H1 (cell line): ENCODE results near the gene RAPGEF5. TPM values are rescaled to one million over a fixed set of nuclear protein-coding genes. Genes with fewer than 3 reads are reported as not detected.

Experiments used
- CTCF ChIA-PET: fragments of 300-600 bp; sonication (Branson Sonifier 250); formaldehyde crosslinking; loops from one replicate; lab custom pipeline; 2021; ENCODE audit not compliant: partially characterized antibody; lab: Charles Lee
- POLR2A ChIA-PET: fragments of 300-600 bp; sonication (Branson Sonifier 250); formaldehyde crosslinking; loops from one replicate; lab custom pipeline; 2021; ENCODE audit warnings: inconsistent platforms; ENCODE audit not compliant: partially characterized antibody; lab: Charles Lee
- DNase-seq, 2 experiments: peaks; one replicate each; pipeline versions ENCODE4 v3.0.0 to v3.0.0-alpha.2; 2010 to 2022; ENCODE audit warnings: low spot score in 2 of 2, low read depth in 1 of 2, mixed read lengths in 1 of 2
- FAIRE-seq: peaks from 2 replicates; lab custom pipeline; 2011; peaks lifted over from hg19 to GRCh38; lab: Jason Lieb, UNC
- H2AFZ ChIP-seq: 2 replicates; pipeline ENCODE4 v1.8.1; 2012; ENCODE audit warnings: low read length, inconsistent platforms
- H2AK5ac ChIP-seq: 2 replicates; pipeline ENCODE4 v1.6.1; 2013; ENCODE audit warnings: low read depth, low read length
- H2BK120ac ChIP-seq: replicated peaks from 2 replicates; pipeline ENCODE3; 2013; ENCODE audit warnings: low read depth, low read length, inconsistent platforms
- H2BK12ac ChIP-seq: 2 replicates; pipeline ENCODE4 v1.6.1; 2013; ENCODE audit warnings: low read depth, low read length
- H2BK15ac ChIP-seq: 2 replicates; pipeline ENCODE4 v1.6.1; 2013; ENCODE audit warnings: low read length
- H2BK20ac ChIP-seq: 2 replicates; pipeline ENCODE4 v1.6.1; 2013; ENCODE audit warnings: low read length
- H2BK5ac ChIP-seq: 2 replicates; pipeline ENCODE4 v1.6.1; 2013; ENCODE audit warnings: low read depth, low read length
- H3K14ac ChIP-seq: 2 replicates; pipeline ENCODE4 v1.6.1; 2013; ENCODE audit warnings: inconsistent platforms; ENCODE audit not compliant: insufficient read length
- H3K18ac ChIP-seq: 2 replicates; pipeline ENCODE4 v1.6.1; 2013; ENCODE audit warnings: low read length; ENCODE audit errors: extremely low read depth
- H3K23ac ChIP-seq: 2 replicates; pipeline ENCODE4 v1.6.1; 2013; ENCODE audit warnings: inconsistent platforms; ENCODE audit not compliant: insufficient read length
- H3K23me2 ChIP-seq: 2 replicates; pipeline ENCODE4 v1.6.1; 2013; ENCODE audit warnings: low read depth, low read length
- H3K27ac ChIP-seq: 2 replicates; pipeline ENCODE4 v1.6.1; 2011; ENCODE audit warnings: low read depth, low read length, inconsistent platforms
- H3K27me3 ChIP-seq, 4 experiments: replicated peaks in 1 of 4; 1 replicate in 1 of 4; 2 replicates in 3 of 4; pipeline versions ENCODE4 v1.6.1 to v1.8.1; 2011 to 2013; ENCODE audit warnings: low read length in 3 of 4, mild to moderate bottlenecking in 3 of 4, inconsistent platforms in 2 of 4, mixed read lengths in 2 of 4, moderate library complexity in 1 of 4; ENCODE audit not compliant: control insufficient read depth in 3 of 4, insufficient read depth in 3 of 4; ENCODE audit errors: extremely low read depth in 1 of 4
- H3K36me3 ChIP-seq, 4 experiments: 2 replicates each; pipeline versions ENCODE4 v1.6.1 to v1.8.1; 2011 to 2013; ENCODE audit warnings: mild to moderate bottlenecking in 4 of 4, low read length in 3 of 4, moderate library complexity in 2 of 4, control low read depth in 1 of 4, inconsistent platforms in 1 of 4; ENCODE audit not compliant: insufficient read depth in 4 of 4, control insufficient read depth in 2 of 4
- H3K4ac ChIP-seq: replicated peaks from 2 replicates; pipeline ENCODE3; 2013; ENCODE audit warnings: low read length, low read depth, mixed read lengths, inconsistent platforms; ENCODE audit not compliant: insufficient read length
- H3K4me1 ChIP-seq, 4 experiments: replicated peaks in 1 of 4; 1 replicate in 1 of 4; 2 replicates in 3 of 4; pipeline versions ENCODE4 v1.6.1 to v1.8.1; 2011 to 2013; ENCODE audit warnings: low read length in 3 of 4, inconsistent platforms in 2 of 4, mixed read lengths in 1 of 4; ENCODE audit not compliant: insufficient read depth in 4 of 4, control insufficient read depth in 3 of 4
- H3K4me2 ChIP-seq, 2 experiments: 2 replicates each; pipeline versions ENCODE4 v1.6.1 to v1.8.1; 2011 to 2013; ENCODE audit warnings: low read depth in 2 of 2, low read length in 2 of 2, control low read depth in 1 of 2, inconsistent platforms in 1 of 2, mild to moderate bottlenecking in 1 of 2; ENCODE audit not compliant: insufficient read depth in 1 of 2
- H3K4me3 ChIP-seq, 4 experiments: fragments of 200-600, 300-600 bp in 1 of 4; sonication (generic), shearing (Covaris generic), sonication (Bioruptor Twin) in 1 of 4; 2 replicates each; pipeline versions ENCODE4 v1.5.1 to v1.8.1; 2011 to 2016; ENCODE audit warnings: low read length in 4 of 4, low read depth in 3 of 4, control low read depth in 2 of 4, inconsistent platforms in 2 of 4, mild to moderate bottlenecking in 2 of 4, mixed read lengths in 1 of 4, moderate library complexity in 1 of 4; ENCODE audit not compliant: insufficient read depth in 2 of 4; ENCODE audit errors: extremely low read depth in 1 of 4
- H3K56ac ChIP-seq: replicated peaks from 2 replicates; pipeline ENCODE3; 2013; ENCODE audit warnings: low read depth, mild to moderate bottlenecking, mixed read lengths, low read length, inconsistent platforms; ENCODE audit not compliant: insufficient read length
- H3K79me1 ChIP-seq: 2 replicates; pipeline ENCODE4 v1.6.1; 2013; ENCODE audit warnings: low read depth, low read length, control low read depth
- H3K79me2 ChIP-seq, 2 experiments: 2 replicates each; pipeline versions ENCODE4 v1.6.1 to v1.8.1; 2012 to 2013; ENCODE audit warnings: low read length in 2 of 2, mild to moderate bottlenecking in 2 of 2, inconsistent platforms in 1 of 2; ENCODE audit not compliant: insufficient read depth in 2 of 2, control insufficient read depth in 1 of 2
- H3K9ac ChIP-seq, 4 experiments: replicated peaks in 1 of 4; 1 replicate in 1 of 4; 2 replicates in 3 of 4; pipeline versions ENCODE4 v1.6.1 to v1.8.1; 2011 to 2013; ENCODE audit warnings: low read depth in 3 of 4, low read length in 3 of 4, control low read depth in 2 of 4, mild to moderate bottlenecking in 2 of 4, moderate library complexity in 2 of 4, inconsistent platforms in 1 of 4; ENCODE audit errors: extremely low read depth in 1 of 4
- H3K9me3 ChIP-seq, 2 experiments: 2 replicates each; pipeline versions ENCODE4 v1.6.1 to v1.8.1; 2012 to 2013; ENCODE audit warnings: mild to moderate bottlenecking in 2 of 2, moderate library complexity in 2 of 2, control low read depth in 1 of 2, inconsistent platforms in 1 of 2, low read depth in 1 of 2, low read length in 1 of 2, mixed read lengths in 1 of 2; ENCODE audit not compliant: insufficient read depth in 2 of 2
- H4K20me1 ChIP-seq, 2 experiments: replicated peaks in 1 of 2; 2 replicates each; pipeline versions ENCODE3 to v1.8.1; 2011 to 2013; ENCODE audit warnings: inconsistent platforms in 2 of 2, low read length in 2 of 2, mild to moderate bottlenecking in 1 of 2; ENCODE audit not compliant: insufficient read depth in 2 of 2, control insufficient read depth in 1 of 2
- H4K5ac ChIP-seq: 2 replicates; pipeline ENCODE4 v1.6.1; 2013; ENCODE audit warnings: low read length, low read depth, mixed read lengths, inconsistent platforms; ENCODE audit not compliant: insufficient read length
- H4K8ac ChIP-seq: 2 replicates; pipeline ENCODE4 v1.8.0; 2013; ENCODE audit warnings: mild to moderate bottlenecking, moderate library complexity, low read length, inconsistent platforms; ENCODE audit not compliant: insufficient read depth; ENCODE audit errors: extremely low read depth
- H4K91ac ChIP-seq: replicated peaks from 2 replicates; pipeline ENCODE3; 2013; ENCODE audit warnings: low read length, mixed read lengths, inconsistent platforms; ENCODE audit not compliant: insufficient read length
- CEBPB ChIP-seq: IDR thresholded peaks from 2 replicates; pipeline ENCODE4 v1.6.1; 2012; ENCODE audit warnings: low read depth, low read length
- GTF2F1 ChIP-seq: IDR thresholded peaks from 2 replicates; pipeline ENCODE4 v1.6.1; 2012; ENCODE audit warnings: low read depth, low read length, improper control_type of control experiment, borderline replicate concordance
- KDM4A ChIP-seq: IDR thresholded peaks from one replicate; pipeline ENCODE4 v1.7.1; 2012; ENCODE audit warnings: low read depth, mild to moderate bottlenecking, moderate library complexity, low read length, inconsistent platforms; ENCODE audit not compliant: severe bottlenecking
- SAP30 ChIP-seq: fragments of 300-600 bp; sonication (generic); IDR thresholded peaks from 2 replicates; pipeline ENCODE4 v1.7.1; 2012; ENCODE audit warnings: low read length, moderate library complexity, mild to moderate bottlenecking, inconsistent platforms; ENCODE audit not compliant: insufficient read depth, insufficient replicate concordance
- SIX5 ChIP-seq: IDR thresholded peaks from 2 replicates; pipeline ENCODE4 v1.6.1; 2011; ENCODE audit warnings: mild to moderate bottlenecking, low read depth, low read length
- WGBS, 2 experiments: shearing (Covaris generic) in 1 of 2; methylation state at CpG; one replicate each; pipeline versions ENCODE4 v1.1.6 to v1.1.7; 2013 to 2015; ENCODE audit warnings: low lambda C conversion rate in 2 of 2, mixed read lengths in 2 of 2, inconsistent platforms in 1 of 2, low coverage in 1 of 2, missing lambda C conversion rate in 1 of 2; ENCODE audit not compliant: insufficient replicate concordance in 2 of 2, insufficient coverage in 1 of 2, insufficient read length in 1 of 2; ENCODE audit errors: extremely low coverage in 1 of 2, missing lambda C conversion rate in 1 of 2; 5-methylcytosine and 5-hydroxymethylcytosine counted together
- polyA plus RNA-seq, 7 experiments: library from polyadenylated mRNA; depleted of rRNA in 3 of 7; stranded (reverse) in 5 of 7; unstranded in 2 of 7; fragments of >200 nt in 5 of 7; fragments of 200-250 nt in 2 of 7; gene quantifications; 1 replicate in 5 of 7; 2 replicates in 1 of 7; 4 replicates in 1 of 7; pipeline versions ENCODE4 v1.2.1 to v1.2.3, GENCODE V29; 2011 to 2013; ENCODE audit warnings: missing spikeins in 2 of 7, mixed read lengths in 2 of 7
- total RNA-seq: library from RNA; stranded (reverse); fragmentation: NEBNext Ultra II Directional; extraction: Animal tissue kit (Norgen Biotek cat#: 25700); gene quantifications from 2 replicates; pipeline ENCODE4 v1.2.1, GENCODE V29; 2021
- TF ChIP-seq, protein P1 (sequence below), 3 experiments: IDR thresholded peaks; 1 replicate in 2 of 3; 2 replicates in 1 of 3; pipeline versions ENCODE4 v1.5.1 to v1.6.1; 2011; ENCODE audit warnings: low read length in 3 of 3, mild to moderate bottlenecking in 3 of 3, inconsistent platforms in 2 of 3, low read depth in 1 of 3, moderate library complexity in 1 of 3; ENCODE audit not compliant: insufficient read depth in 1 of 3; ENCODE audit errors: control extremely low read depth in 1 of 3

Gene RAPGEF5
- total and polyA plus RNA-seq, 2 of the 8 experiments (the other 6 are each of a cell fraction or from before 2014, with no cell fraction given): 4.4 to 22.9 TPM

DNA sequence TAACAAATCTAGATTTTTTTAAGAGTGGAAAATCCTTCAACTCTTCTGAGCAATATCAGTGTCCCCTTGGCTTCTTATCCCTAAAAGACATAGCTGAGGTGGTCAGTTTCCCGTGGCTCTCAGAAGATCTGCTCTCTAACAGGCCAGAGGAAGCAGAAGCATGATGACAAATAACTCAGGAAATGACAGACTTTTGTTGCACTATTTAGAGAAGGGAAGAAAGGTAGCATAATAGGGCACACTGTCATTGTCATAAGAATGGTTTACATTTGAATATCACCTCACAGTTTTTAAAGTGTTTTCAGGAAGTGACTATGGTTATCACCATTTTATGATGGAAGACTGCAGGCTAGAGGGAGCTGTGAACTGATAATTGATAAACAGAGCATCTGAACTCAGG is 33.6 kb upstream of the RAPGEF5 start:
- ChIA-PET CTCF (interaction anchor here (1.7 kb wide), 1 partner anchor 10 kb away, joined by 9 read pairs; no protein-coding TSS in a partner anchor), POLR2A (no interaction called here)
- WGBS, 2 experiments: 82% methylated on average over 1 of the region's 1 CpG; no CpG with 5 or more reads in 1 of the 2 experiments
- no peaks in the 10 kb centered on the region for H3K36me3 ChIP-seq
- no peaks in the 10 kb centered on the region for H3K4me1 ChIP-seq
- H4K8ac ChIP-seq: no peak overlapping the region
- no peak overlapping the region for H2BK5ac ChIP-seq
- H2BK12ac ChIP-seq: no peak overlapping the region
- no peaks in the 10 kb centered on the region for H3K9me3 ChIP-seq
- no peak overlapping the region for H2BK20ac ChIP-seq
- no peak overlapping the region for H3K18ac ChIP-seq
- H2BK120ac ChIP-seq: no peak overlapping the region
- no peak overlapping the region for H3K9ac ChIP-seq
- H3K23me2 ChIP-seq: no peaks in the 10 kb centered on the region
- DNase-seq (no peak), FAIRE-seq (no peak)
- no peak overlapping the region for H3K23ac ChIP-seq
- no peak overlapping the region for H3K14ac ChIP-seq
- H3K4me3 ChIP-seq: no peak overlapping the region
- no peak overlapping the region for H4K91ac ChIP-seq
- H2AK5ac ChIP-seq: no peak overlapping the region
- H3K79me1 ChIP-seq: no peaks in the 10 kb centered on the region
- no peaks in the 10 kb centered on the region for H4K20me1 ChIP-seq
- H3K56ac ChIP-seq: no peak overlapping the region
- no peak overlapping the region for H4K5ac ChIP-seq
- no peaks in the 10 kb centered on the region for H3K79me2 ChIP-seq
- H3K27me3 ChIP-seq: no peaks in the 10 kb centered on the region
- no peak overlapping the region for H3K4ac ChIP-seq
- H3K27ac ChIP-seq: no peak overlapping the region
- no peak overlapping the region for H3K4me2 ChIP-seq
- no peak overlapping the region for H2AFZ ChIP-seq
- no peak overlapping the region for H2BK15ac ChIP-seq
- TF ChIP-seq CEBPB (no peak), KDM4A (no peak), SAP30 (no peak), GTF2F1 (no peak), SIX5 (no peak)
- TF ChIP-seq, protein P1, sequence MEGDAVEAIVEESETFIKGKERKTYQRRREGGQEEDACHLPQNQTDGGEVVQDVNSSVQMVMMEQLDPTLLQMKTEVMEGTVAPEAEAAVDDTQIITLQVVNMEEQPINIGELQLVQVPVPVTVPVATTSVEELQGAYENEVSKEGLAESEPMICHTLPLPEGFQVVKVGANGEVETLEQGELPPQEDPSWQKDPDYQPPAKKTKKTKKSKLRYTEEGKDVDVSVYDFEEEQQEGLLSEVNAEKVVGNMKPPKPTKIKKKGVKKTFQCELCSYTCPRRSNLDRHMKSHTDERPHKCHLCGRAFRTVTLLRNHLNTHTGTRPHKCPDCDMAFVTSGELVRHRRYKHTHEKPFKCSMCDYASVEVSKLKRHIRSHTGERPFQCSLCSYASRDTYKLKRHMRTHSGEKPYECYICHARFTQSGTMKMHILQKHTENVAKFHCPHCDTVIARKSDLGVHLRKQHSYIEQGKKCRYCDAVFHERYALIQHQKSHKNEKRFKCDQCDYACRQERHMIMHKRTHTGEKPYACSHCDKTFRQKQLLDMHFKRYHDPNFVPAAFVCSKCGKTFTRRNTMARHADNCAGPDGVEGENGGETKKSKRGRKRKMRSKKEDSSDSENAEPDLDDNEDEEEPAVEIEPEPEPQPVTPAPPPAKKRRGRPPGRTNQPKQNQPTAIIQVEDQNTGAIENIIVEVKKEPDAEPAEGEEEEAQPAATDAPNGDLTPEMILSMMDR (IDR thresholded peaks at IDR 0.05; ENCODE audit: control extremely low read depth in 1 of 3, insufficient read depth in 1 of 3, low read depth in 1 of 3, low read length in 3 of 3): no peak
